HepG2 (cell line): ENCODE results near the gene YPEL3. TPM values are rescaled to one million over a fixed set of nuclear protein-coding genes. Genes with fewer than 3 reads are reported as not detected.

ENCODE experiments used
- BCL6 ChIP-seq: IDR thresholded peaks from 2 replicates; pipeline ENCODE4 v1.6.1; 2016; ENCODE audit warnings: missing genetic modification reagents, missing compliant biosample characterization
- CAMTA2 ChIP-seq: sonication (generic); formaldehyde crosslinking; IDR thresholded peaks from 2 replicates; pipeline ENCODE4 v1.4.0; 2020; ENCODE audit warnings: mild to moderate bottlenecking, missing genetic modification reagents, borderline replicate concordance
- CEBPG ChIP-seq: IDR thresholded peaks from 2 replicates; pipeline ENCODE4 v1.6.1; 2016
- ELF4 ChIP-seq: sonication (generic); formaldehyde crosslinking; IDR thresholded peaks from 2 replicates; pipeline ENCODE4 v1.5.0; 2020; ENCODE audit warnings: missing genetic modification reagents, mild to moderate bottlenecking, moderate library complexity, borderline replicate concordance
- HIVEP1 ChIP-seq: sonication (generic); formaldehyde crosslinking; IDR thresholded peaks from 2 replicates; pipeline ENCODE4 v1.4.0; 2020; ENCODE audit warnings: mild to moderate bottlenecking, missing genetic modification reagents
- KDM5A ChIP-seq: fragments of 200-600 bp; sonication (generic); IDR thresholded peaks from 2 replicates; pipeline ENCODE4 v1.7.0; 2018; ENCODE audit warnings: antibody characterized with exemption, mild to moderate bottlenecking, low read length, borderline replicate concordance
- MIER3 ChIP-seq: IDR thresholded peaks from 2 replicates; pipeline ENCODE4 v1.6.1; 2016; ENCODE audit warnings: missing compliant biosample characterization, borderline replicate concordance
- MLLT10 ChIP-seq: sonication (generic); formaldehyde crosslinking; IDR thresholded peaks from 2 replicates; pipeline ENCODE4 v1.4.0; 2020; ENCODE audit warnings: missing genetic modification reagents
- NFYC ChIP-seq: IDR thresholded peaks from 2 replicates; pipeline ENCODE4 v1.6.1; 2016; ENCODE audit warnings: missing genetic modification reagents, missing compliant biosample characterization
- SALL2 ChIP-seq: sonication (generic); formaldehyde crosslinking; IDR thresholded peaks from 2 replicates; pipeline ENCODE4 v1.8.1; 2023; ENCODE audit warnings: mild to moderate bottlenecking, missing genetic modification reagents, inconsistent platforms
- SOX13 ChIP-seq, 3 experiments: fragments of 450-650 bp in 1 of 3; sonication (generic) in 1 of 3; formaldehyde crosslinking in 1 of 3; IDR thresholded peaks in 2 of 3; conservative IDR thresholded peaks in 1 of 3; 2 replicates each; pipeline versions ENCODE4 v1.5.0 to v1.6.1; 2016 to 2020; ENCODE audit warnings: antibody characterized with exemption in 1 of 3, mild to moderate bottlenecking in 1 of 3, missing compliant biosample characterization in 1 of 3, missing genetic modification reagents in 1 of 3, moderate library complexity in 1 of 3
- TSC22D2 ChIP-seq: sonication (generic); formaldehyde crosslinking; IDR thresholded peaks from 2 replicates; pipeline ENCODE4 v1.5.1; 2020; ENCODE audit warnings: missing genetic modification reagents, mild to moderate bottlenecking, borderline replicate concordance
- ZBTB20 ChIP-seq: sonication (generic); formaldehyde crosslinking; IDR thresholded peaks from 2 replicates; pipeline ENCODE4 v1.8.1; 2023; ENCODE audit warnings: missing genetic modification reagents, low read depth, mild to moderate bottlenecking, borderline replicate concordance
- ZFP90 ChIP-seq: sonication (generic); formaldehyde crosslinking; IDR thresholded peaks from 2 replicates; pipeline ENCODE4 v1.8.0; 2022; ENCODE audit warnings: missing genetic modification reagents, mild to moderate bottlenecking, inconsistent platforms, borderline replicate concordance
- ZNF20 ChIP-seq: sonication (generic); formaldehyde crosslinking; IDR thresholded peaks from 2 replicates; pipeline ENCODE4 v1.4.0; 2020; ENCODE audit warnings: mild to moderate bottlenecking, moderate library complexity, missing genetic modification reagents
- polyA plus RNA-seq, 8 experiments: library from polyadenylated mRNA; depleted of rRNA in 3 of 8; stranded (reverse) in 7 of 8; unstranded in 1 of 8; fragments of >200 nt; fragmentation: Illumina TruSeq in 4 of 8; extraction: Trizol in 4 of 8; gene quantifications; 2 replicates each; pipeline versions ENCODE4 v1.2.1 to v1.2.3, GENCODE V29; 2011 to 2016; ENCODE audit warnings: low read depth in 4 of 8, missing spikeins in 1 of 8, mixed read lengths in 1 of 8; ENCODE audit not compliant: insufficient read depth in 1 of 8
- total RNA-seq, 5 experiments: library from RNA; depleted of rRNA; stranded (reverse); fragments of >200 nt; fragmentation: Illumina TruSeq; extraction: Trizol; gene quantifications; 2 replicates each; pipeline ENCODE4 v1.2.3, GENCODE V29; 2016; ENCODE audit warnings: low read depth in 1 of 5
- TF ChIP-seq, protein P1 (sequence below): sonication (generic); formaldehyde crosslinking; IDR thresholded peaks from 2 replicates; pipeline ENCODE4 v1.4.0; 2020; ENCODE audit warnings: missing genetic modification reagents, borderline replicate concordance
- TF ChIP-seq, protein P2 (sequence below): sonication (generic); formaldehyde crosslinking; IDR thresholded peaks from 2 replicates; pipeline ENCODE4 v1.9.0; 2021; ENCODE audit warnings: missing genetic modification reagents, mild to moderate bottlenecking, borderline replicate concordance
- TF ChIP-seq, protein P3 (sequence below): sonication (generic); formaldehyde crosslinking; IDR thresholded peaks from 2 replicates; pipeline ENCODE4 v1.9.0; 2021; ENCODE audit warnings: missing genetic modification reagents, borderline replicate concordance
- TF ChIP-seq, protein P4 (sequence below): sonication (generic); formaldehyde crosslinking; IDR thresholded peaks from 2 replicates; pipeline ENCODE4 v1.5.1; 2020; ENCODE audit warnings: missing genetic modification reagents, mild to moderate bottlenecking, borderline replicate concordance

Gene YPEL3
- total and polyA plus RNA-seq, 2 of the 13 experiments (the other 11 are each of a cell fraction or from before 2014, with no cell fraction given): 5.4 to 47.0 TPM

DNA sequence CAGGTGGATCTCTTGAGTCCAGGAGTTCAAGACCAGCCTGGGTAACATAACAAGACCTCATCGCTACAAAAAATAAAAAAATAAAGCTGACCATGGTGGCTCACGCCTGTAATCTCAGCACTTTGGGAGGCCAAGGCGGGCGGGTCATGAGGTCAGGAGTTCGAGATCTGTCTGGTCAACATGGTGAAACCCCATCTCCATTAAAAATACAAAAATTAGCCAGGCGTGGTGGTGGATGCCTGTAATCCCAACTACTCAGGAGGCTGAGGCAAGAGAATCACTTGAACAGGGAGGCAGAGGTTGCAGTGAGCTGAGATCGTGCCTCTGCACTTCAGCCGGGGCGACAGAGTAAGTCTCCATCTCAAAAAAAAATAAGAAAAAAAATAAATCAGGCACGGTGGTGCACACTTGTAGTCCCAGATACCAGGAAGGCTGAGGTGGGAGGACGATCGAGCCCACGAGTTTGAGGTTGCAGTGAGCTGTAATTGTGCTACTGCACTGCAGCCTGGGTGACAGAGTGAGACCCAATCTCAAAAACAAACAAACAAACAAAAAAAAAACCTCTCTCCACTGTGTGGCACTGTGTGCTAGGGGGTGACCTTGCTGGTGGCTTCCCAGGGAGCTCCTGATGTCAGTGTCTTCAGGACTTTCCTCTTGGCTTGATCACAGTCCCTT lies 46.8 kb upstream of the YPEL3 start (continued):
- TF ChIP-seq MLLT10: no peak
- no peak for TF ChIP-seq CAMTA2 (CRISPR knock-in tag)
- TF ChIP-seq ZFP90 (CRISPR knock-in tag): 0 out of 2 replicates have a peak, but pooled peaks have one; percentile 12
- no peak for TF ChIP-seq SOX13 (IDR thresholded peaks at IDR 0.05)
- TF ChIP-seq SOX13 (CRISPR knock-in tag; conservative IDR thresholded peaks at IDR 0.05 in 1 of 2, IDR thresholded peaks at IDR 0.05 in 1 of 2): no peak
- TF ChIP-seq KDM5A: no peak
- TF ChIP-seq, protein P1, sequence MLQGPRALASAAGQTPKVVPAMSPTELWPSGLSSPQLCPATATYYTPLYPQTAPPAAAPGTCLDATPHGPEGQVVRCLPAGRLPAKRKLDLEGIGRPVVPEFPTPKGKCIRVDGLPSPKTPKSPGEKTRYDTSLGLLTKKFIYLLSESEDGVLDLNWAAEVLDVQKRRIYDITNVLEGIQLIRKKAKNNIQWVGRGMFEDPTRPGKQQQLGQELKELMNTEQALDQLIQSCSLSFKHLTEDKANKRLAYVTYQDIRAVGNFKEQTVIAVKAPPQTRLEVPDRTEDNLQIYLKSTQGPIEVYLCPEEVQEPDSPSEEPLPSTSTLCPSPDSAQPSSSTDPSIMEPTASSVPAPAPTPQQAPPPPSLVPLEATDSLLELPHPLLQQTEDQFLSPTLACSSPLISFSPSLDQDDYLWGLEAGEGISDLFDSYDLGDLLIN (CRISPR knock-in tag): no peak
- no peak for TF ChIP-seq ELF4
- peak; percentile 54; the same call in 1 of the 2 replicates for TF ChIP-seq MIER3 (CRISPR knock-in tag)
- no peak for TF ChIP-seq SALL2 (CRISPR knock-in tag)
- TF ChIP-seq BCL6: no peak
- TF ChIP-seq, protein P2, sequence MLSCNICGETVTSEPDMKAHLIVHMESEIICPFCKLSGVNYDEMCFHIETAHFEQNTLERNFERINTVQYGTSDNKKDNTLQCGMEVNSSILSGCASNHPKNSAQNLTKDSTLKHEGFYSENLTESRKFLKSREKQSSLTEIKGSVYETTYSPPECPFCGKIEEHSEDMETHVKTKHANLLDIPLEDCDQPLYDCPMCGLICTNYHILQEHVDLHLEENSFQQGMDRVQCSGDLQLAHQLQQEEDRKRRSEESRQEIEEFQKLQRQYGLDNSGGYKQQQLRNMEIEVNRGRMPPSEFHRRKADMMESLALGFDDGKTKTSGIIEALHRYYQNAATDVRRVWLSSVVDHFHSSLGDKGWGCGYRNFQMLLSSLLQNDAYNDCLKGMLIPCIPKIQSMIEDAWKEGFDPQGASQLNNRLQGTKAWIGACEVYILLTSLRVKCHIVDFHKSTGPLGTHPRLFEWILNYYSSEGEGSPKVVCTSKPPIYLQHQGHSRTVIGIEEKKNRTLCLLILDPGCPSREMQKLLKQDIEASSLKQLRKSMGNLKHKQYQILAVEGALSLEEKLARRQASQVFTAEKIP (CRISPR knock-in tag): no peak
- TF ChIP-seq, protein P3, sequence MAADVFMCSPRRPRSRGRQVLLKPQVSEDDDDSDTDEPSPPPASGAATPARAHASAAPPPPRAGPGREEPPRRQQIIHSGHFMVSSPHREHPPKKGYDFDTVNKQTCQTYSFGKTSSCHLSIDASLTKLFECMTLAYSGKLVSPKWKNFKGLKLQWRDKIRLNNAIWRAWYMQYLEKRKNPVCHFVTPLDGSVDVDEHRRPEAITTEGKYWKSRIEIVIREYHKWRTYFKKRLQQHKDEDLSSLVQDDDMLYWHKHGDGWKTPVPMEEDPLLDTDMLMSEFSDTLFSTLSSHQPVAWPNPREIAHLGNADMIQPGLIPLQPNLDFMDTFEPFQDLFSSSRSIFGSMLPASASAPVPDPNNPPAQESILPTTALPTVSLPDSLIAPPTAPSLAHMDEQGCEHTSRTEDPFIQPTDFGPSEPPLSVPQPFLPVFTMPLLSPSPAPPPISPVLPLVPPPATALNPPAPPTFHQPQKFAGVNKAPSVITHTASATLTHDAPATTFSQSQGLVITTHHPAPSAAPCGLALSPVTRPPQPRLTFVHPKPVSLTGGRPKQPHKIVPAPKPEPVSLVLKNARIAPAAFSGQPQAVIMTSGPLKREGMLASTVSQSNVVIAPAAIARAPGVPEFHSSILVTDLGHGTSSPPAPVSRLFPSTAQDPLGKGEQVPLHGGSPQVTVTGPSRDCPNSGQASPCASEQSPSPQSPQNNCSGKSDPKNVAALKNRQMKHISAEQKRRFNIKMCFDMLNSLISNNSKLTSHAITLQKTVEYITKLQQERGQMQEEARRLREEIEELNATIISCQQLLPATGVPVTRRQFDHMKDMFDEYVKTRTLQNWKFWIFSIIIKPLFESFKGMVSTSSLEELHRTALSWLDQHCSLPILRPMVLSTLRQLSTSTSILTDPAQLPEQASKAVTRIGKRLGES: no peak
- TF ChIP-seq CEBPG (CRISPR knock-in tag): no peak
- no peak for TF ChIP-seq NFYC (CRISPR knock-in tag)
- TF ChIP-seq, protein P4, sequence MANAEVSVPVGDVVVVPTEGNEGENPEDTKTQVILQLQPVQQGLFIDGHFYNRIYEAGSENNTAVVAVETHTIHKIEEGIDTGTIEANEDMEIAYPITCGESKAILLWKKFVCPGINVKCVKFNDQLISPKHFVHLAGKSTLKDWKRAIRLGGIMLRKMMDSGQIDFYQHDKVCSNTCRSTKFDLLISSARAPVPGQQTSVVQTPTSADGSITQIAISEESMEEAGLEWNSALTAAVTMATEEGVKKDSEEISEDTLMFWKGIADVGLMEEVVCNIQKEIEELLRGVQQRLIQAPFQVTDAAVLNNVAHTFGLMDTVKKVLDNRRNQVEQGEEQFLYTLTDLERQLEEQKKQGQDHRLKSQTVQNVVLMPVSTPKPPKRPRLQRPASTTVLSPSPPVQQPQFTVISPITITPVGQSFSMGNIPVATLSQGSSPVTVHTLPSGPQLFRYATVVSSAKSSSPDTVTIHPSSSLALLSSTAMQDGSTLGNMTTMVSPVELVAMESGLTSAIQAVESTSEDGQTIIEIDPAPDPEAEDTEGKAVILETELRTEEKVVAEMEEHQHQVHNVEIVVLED (CRISPR knock-in tag): no peak
- peak; percentile 47; the same call in 1 of the 2 replicates for TF ChIP-seq HIVEP1 (CRISPR knock-in tag)
- TF ChIP-seq ZNF20: no peak
- TF ChIP-seq TSC22D2 (CRISPR knock-in tag): no peak
- TF ChIP-seq ZBTB20 (CRISPR knock-in tag): no peak
